ENCODE data around the gene OR1A1.
"Not testable (repeated sequence)": the region's sequence is repeated elsewhere in the genome, so short reads cannot be mapped to it uniquely, and the experiment has no call there.

GRCh38 chr17:3219978-3220377, 12.5 kb downstream of the OR1A1 start:
- TF ChIP-seq CTCF (IDR thresholded peaks at IDR 0.05); USF2 (CRISPR knock-in tag; IDR thresholded peaks at IDR 0.05); ZNF281 (CRISPR knock-in tag; IDR thresholded peaks at IDR 0.05); FOXJ3 (CRISPR knock-in tag; IDR thresholded peaks at IDR 0.05; ENCODE audit: borderline replicate concordance); FOXP4 (CRISPR knock-in tag; IDR thresholded peaks at IDR 0.05); E2F4 (CRISPR knock-in tag; IDR thresholded peaks at IDR 0.05; ENCODE audit: borderline replicate concordance, low read depth); ZNF532 (CRISPR knock-in tag; IDR thresholded peaks at IDR 0.05; ENCODE audit: borderline replicate concordance); MAX (CRISPR knock-in tag; IDR thresholded peaks at IDR 0.05); NR2C2 (CRISPR knock-in tag; IDR thresholded peaks at IDR 0.05): not testable (repeated sequence)

All from WTC11 (cell line).